ENCODE measurements around the gene ESR2. TPM values are rescaled to one million over a fixed set of nuclear protein-coding genes. Genes with fewer than 3 reads are reported as not detected.
"Not testable (repeated sequence)": the region's sequence is repeated elsewhere in the genome, so short reads cannot be mapped to it uniquely, and the experiment has no call there.

The ESR2 gene
- total RNA-seq, 6 experiments from 2014 or later, result not detected

GRCh38 chr14:64326502-64326901, 32.3 kb upstream of the ESR2 start:
- DNase-seq, result no peak
- TF ChIP-seq, protein P1, sequence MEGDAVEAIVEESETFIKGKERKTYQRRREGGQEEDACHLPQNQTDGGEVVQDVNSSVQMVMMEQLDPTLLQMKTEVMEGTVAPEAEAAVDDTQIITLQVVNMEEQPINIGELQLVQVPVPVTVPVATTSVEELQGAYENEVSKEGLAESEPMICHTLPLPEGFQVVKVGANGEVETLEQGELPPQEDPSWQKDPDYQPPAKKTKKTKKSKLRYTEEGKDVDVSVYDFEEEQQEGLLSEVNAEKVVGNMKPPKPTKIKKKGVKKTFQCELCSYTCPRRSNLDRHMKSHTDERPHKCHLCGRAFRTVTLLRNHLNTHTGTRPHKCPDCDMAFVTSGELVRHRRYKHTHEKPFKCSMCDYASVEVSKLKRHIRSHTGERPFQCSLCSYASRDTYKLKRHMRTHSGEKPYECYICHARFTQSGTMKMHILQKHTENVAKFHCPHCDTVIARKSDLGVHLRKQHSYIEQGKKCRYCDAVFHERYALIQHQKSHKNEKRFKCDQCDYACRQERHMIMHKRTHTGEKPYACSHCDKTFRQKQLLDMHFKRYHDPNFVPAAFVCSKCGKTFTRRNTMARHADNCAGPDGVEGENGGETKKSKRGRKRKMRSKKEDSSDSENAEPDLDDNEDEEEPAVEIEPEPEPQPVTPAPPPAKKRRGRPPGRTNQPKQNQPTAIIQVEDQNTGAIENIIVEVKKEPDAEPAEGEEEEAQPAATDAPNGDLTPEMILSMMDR (IDR thresholded peaks at IDR 0.05), result no peak
- Mint-ChIP-seq H3K27me3 (ENCODE audit: insufficient read depth) (no peaks in the 10 kb centered on the region), H3K36me3 (ENCODE audit: low read depth) (no peaks in the 10 kb centered on the region), H3K4me3 (no peak overlapping the region), H3K4me1 (ENCODE audit: low read depth) (peaks cover 13% of the 10 kb centered on the region), H3K9me3 (no peaks in the 10 kb centered on the region), H3K27ac (no peak overlapping the region)

- Mint-ChIP-seq H3K27ac (no peak overlapping the region), H3K4me1 (ENCODE audit: low read depth) (peaks cover 13% of the 10 kb centered on the region), H3K4me3 (no peak overlapping the region), H3K9me3 (no peaks in the 10 kb centered on the region), H3K36me3 (ENCODE audit: low read depth) (no peaks in the 10 kb centered on the region), H3K27me3 (ENCODE audit: insufficient read depth) (no peaks in the 10 kb centered on the region; the same call in 1 of the 2 replicates)
- TF ChIP-seq, protein P1 (IDR thresholded peaks at IDR 0.05), result no peak
- peak; percentile 12 for DNase-seq
Measured at GRCh38 chr14:64324895-64325294, 30.7 kb upstream of the ESR2 start.

- H3K27ac Mint-ChIP-seq, result no peak overlapping the region
- no peak for DNase-seq
- H3K4me3 Mint-ChIP-seq, result no peak overlapping the region
- H3K36me3 Mint-ChIP-seq (ENCODE audit: low read depth), result no peaks in the 10 kb centered on the region
- H3K27me3 Mint-ChIP-seq (ENCODE audit: insufficient read depth), result no peaks in the 10 kb centered on the region; the same call in 1 of the 2 replicates
- TF ChIP-seq, protein P1 (IDR thresholded peaks at IDR 0.05), result no peak
- peaks cover 13% of the 10 kb centered on the region for H3K4me1 Mint-ChIP-seq (ENCODE audit: low read depth)
- H3K9me3 Mint-ChIP-seq, result no peaks in the 10 kb centered on the region
Measured at GRCh38 chr14:64324461-64324860, 30.3 kb upstream of the ESR2 start.

GRCh38 chr14:64320362-64320761, 26.2 kb upstream of the ESR2 start:
- peaks cover 11% of the 10 kb centered on the region for H3K4me1 Mint-ChIP-seq (ENCODE audit: low read depth)
- H3K9me3 Mint-ChIP-seq; H3K36me3 Mint-ChIP-seq (ENCODE audit: low read depth); H3K27ac Mint-ChIP-seq; H3K4me3 Mint-ChIP-seq; DNase-seq; H3K27me3 Mint-ChIP-seq (ENCODE audit: insufficient read depth): not testable (repeated sequence)

- not testable (repeated sequence) for DNase-seq; H3K4me1 Mint-ChIP-seq (ENCODE audit: low read depth); H3K27me3 Mint-ChIP-seq (ENCODE audit: insufficient read depth); H3K4me3 Mint-ChIP-seq; H3K27ac Mint-ChIP-seq; H3K9me3 Mint-ChIP-seq; H3K36me3 Mint-ChIP-seq (ENCODE audit: low read depth)
Measured at GRCh38 chr14:64318695-64319094, 24.5 kb upstream of the ESR2 start.

DNA sequence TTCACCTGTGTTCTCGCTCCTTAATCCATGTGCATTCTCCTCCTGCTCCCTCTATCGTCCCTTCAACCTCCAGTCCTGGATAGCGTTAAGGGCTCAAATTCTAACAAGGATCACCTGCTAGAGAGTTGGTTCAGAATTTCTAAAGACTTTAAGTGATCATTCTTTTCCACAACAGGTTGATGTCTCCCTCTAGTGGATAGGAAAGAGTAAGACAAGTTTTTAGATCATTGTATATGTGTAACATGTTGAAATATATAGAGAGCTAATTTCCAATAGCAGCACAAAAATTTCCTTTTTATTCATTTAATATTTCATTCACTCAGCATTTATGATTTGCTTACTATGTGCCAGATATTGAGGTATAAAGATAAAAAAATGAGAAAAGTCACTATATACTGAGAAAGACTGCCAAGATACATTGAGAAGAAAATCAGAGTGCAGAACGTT, 9.3 kb upstream of the ESR2 start:
- peak; percentile 62 for DNase-seq
- no peak overlapping the region for H3K4me3 Mint-ChIP-seq
- no peak overlapping the region for H3K27ac Mint-ChIP-seq
- H3K9me3 Mint-ChIP-seq, result no peaks in the 10 kb centered on the region
- H3K36me3 Mint-ChIP-seq (ENCODE audit: low read depth), result no peaks in the 10 kb centered on the region
- TF ChIP-seq, protein P1 (IDR thresholded peaks at IDR 0.05), result peak; percentile 95
- H3K27me3 Mint-ChIP-seq (ENCODE audit: insufficient read depth), result peaks cover 12% of the 10 kb centered on the region
- no peaks in the 10 kb centered on the region for H3K4me1 Mint-ChIP-seq (ENCODE audit: low read depth)

- H3K36me3 Mint-ChIP-seq (ENCODE audit: low read depth), result no peaks in the 10 kb centered on the region
- peaks cover 16% of the 10 kb centered on the region for H3K27me3 Mint-ChIP-seq (ENCODE audit: insufficient read depth)
- no peak overlapping the region for H3K27ac Mint-ChIP-seq
- TF ChIP-seq, protein P1 (IDR thresholded peaks at IDR 0.05), result peak; percentile 35; the same call in 1 of the 2 replicates
- no peak overlapping the region for H3K4me3 Mint-ChIP-seq
- DNase-seq, result no peak
- H3K4me1 Mint-ChIP-seq (ENCODE audit: low read depth), result peaks cover 11% of the 10 kb centered on the region
- H3K9me3 Mint-ChIP-seq, result no peaks in the 10 kb centered on the region
Measured at GRCh38 chr14:64298773-64299172, 4.6 kb upstream of the ESR2 start.
